Measurements from ENCODE around the gene CLDND2.

DNA sequence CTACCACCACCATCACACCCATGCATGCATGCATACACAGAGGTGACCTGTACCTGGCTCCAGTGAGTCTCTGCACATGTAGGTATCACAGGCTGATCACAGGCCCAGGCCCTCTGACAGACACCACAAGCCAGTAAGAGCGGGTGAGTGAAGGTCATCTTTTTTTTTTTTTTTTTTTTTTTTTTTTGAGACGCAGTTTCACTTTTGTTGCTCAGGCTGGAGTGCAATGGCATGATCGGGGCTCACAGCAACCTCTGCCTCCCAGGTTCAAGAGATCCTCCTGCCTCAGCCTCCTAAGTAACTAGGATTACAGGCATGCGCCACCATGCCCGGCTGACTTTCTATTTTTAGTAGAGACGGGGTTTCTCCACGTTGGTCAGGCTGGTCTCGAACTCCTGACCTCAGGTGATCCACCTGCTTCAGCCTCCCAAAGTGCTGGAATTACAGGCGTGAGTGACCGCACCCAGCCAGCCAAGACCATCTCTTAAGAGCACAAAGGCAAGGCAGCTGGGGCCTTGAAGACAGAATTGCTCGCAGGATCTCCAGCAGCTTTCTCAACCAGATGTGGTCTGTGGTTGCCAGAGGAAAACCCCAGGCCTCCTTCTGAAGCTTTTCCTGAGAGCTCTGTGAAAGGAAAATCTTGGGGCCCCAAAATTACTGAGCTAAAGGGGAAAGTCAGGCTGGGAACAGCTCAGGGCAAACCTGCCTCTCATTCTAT is 6.9 kb upstream of the CLDND2 start:
- TF ChIP-seq, protein P1, sequence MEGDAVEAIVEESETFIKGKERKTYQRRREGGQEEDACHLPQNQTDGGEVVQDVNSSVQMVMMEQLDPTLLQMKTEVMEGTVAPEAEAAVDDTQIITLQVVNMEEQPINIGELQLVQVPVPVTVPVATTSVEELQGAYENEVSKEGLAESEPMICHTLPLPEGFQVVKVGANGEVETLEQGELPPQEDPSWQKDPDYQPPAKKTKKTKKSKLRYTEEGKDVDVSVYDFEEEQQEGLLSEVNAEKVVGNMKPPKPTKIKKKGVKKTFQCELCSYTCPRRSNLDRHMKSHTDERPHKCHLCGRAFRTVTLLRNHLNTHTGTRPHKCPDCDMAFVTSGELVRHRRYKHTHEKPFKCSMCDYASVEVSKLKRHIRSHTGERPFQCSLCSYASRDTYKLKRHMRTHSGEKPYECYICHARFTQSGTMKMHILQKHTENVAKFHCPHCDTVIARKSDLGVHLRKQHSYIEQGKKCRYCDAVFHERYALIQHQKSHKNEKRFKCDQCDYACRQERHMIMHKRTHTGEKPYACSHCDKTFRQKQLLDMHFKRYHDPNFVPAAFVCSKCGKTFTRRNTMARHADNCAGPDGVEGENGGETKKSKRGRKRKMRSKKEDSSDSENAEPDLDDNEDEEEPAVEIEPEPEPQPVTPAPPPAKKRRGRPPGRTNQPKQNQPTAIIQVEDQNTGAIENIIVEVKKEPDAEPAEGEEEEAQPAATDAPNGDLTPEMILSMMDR (IDR thresholded peaks at IDR 0.05) = no peak
- no peak for TF ChIP-seq POLR2A (IDR thresholded peaks at IDR 0.05)

Measured in adrenal gland (tissue), 5 donors.